Lower leg skin (tissue), 3 donors: ENCODE measurements around the gene PTPN5.

Source experiments
- POLR2A ChIP-seq, 2 donors: fragments of 450-650 bp; IDR thresholded peaks; one replicate each; pipeline ENCODE4 v1.6.1; 2016 to 2017; ENCODE audit warnings: antibody characterized with exemption in 2 of 2, mild to moderate bottlenecking in 1 of 2, moderate library complexity in 1 of 2
- TF ChIP-seq, protein P1 (sequence below), 3 donors: fragments of 450-650 bp; IDR thresholded peaks; one replicate each; pipeline ENCODE4 v1.5.1; 2016; ENCODE audit warnings: antibody characterized with exemption in 3 of 3, mild to moderate bottlenecking in 3 of 3, moderate library complexity in 2 of 3

DNA sequence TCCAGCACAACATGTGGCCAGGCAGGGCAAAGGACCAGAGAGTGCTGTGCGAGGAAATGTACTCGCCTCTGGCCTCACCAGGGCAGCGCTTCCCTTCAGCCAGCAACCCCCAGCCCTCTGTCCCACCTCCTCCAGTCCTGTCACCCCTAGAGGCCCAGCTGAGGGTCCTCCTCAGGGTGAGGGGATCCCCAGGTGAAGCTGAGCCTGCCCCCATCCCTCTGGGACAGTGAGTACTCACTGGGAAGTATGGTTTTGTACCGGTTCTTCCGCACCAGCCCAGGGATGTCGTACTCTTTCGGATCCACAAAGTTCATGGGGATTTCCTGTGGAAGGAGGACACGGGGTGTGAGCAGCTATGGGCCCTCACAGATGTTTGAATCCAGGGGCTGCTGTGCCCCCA, 54.0 kb downstream of the PTPN5 start:
- TF ChIP-seq, protein P1, sequence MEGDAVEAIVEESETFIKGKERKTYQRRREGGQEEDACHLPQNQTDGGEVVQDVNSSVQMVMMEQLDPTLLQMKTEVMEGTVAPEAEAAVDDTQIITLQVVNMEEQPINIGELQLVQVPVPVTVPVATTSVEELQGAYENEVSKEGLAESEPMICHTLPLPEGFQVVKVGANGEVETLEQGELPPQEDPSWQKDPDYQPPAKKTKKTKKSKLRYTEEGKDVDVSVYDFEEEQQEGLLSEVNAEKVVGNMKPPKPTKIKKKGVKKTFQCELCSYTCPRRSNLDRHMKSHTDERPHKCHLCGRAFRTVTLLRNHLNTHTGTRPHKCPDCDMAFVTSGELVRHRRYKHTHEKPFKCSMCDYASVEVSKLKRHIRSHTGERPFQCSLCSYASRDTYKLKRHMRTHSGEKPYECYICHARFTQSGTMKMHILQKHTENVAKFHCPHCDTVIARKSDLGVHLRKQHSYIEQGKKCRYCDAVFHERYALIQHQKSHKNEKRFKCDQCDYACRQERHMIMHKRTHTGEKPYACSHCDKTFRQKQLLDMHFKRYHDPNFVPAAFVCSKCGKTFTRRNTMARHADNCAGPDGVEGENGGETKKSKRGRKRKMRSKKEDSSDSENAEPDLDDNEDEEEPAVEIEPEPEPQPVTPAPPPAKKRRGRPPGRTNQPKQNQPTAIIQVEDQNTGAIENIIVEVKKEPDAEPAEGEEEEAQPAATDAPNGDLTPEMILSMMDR (IDR thresholded peaks at IDR 0.05), result no peak
- no peak for TF ChIP-seq POLR2A (IDR thresholded peaks at IDR 0.05)
